SU-DHL-6 (cell line): Measurements from ENCODE around the gene MAL.

ENCODE experiments used
- H2AFZ ChIP-seq: fragments of 200-600 bp; sonication (generic); 2 replicates; pipeline ENCODE4 v1.6.1; 2014; ENCODE audit warnings: low read depth, mild to moderate bottlenecking, moderate library complexity, mixed read lengths, antibody characterized with exemption, low read length; ENCODE audit not compliant: severe bottlenecking
- H3F3A ChIP-seq: fragments of 200-600 bp; shearing (Covaris generic); 2 replicates; pipeline ENCODE4 v1.6.0; 2016; ENCODE audit warnings: antibody characterized with exemption, mild to moderate bottlenecking; ENCODE audit not compliant: insufficient read depth
- H3K27ac ChIP-seq: fragments of 200-600 bp; sonication (generic); 2 replicates; pipeline ENCODE4 v1.5.1; 2016; ENCODE audit warnings: low read depth, mild to moderate bottlenecking, low read length, moderate library complexity, mixed read lengths
- H3K27me3 ChIP-seq: fragments of 200-600 bp; sonication (generic), shearing (Covaris generic); 2 replicates; pipeline ENCODE4 v1.6.0; 2014; ENCODE audit warnings: mild to moderate bottlenecking, low read length
- H3K36me3 ChIP-seq: fragments of 200-600 bp; sonication (generic); 2 replicates; pipeline ENCODE4 v1.6.1; 2014; ENCODE audit warnings: mild to moderate bottlenecking, low read length, mixed read lengths
- H3K4me2 ChIP-seq: fragments of 300-600, 200-600 bp; shearing (Covaris generic), sonication (generic); 2 replicates; pipeline ENCODE4 v1.6.0; 2014; ENCODE audit warnings: low read length, low read depth, mild to moderate bottlenecking; ENCODE audit not compliant: poor library complexity, severe bottlenecking
- H3K4me3 ChIP-seq: fragments of 200-600 bp; sonication (generic); 2 replicates; pipeline ENCODE4 v1.5.1; 2014; ENCODE audit warnings: antibody characterized with exemption, low read length, mild to moderate bottlenecking, mixed read lengths; ENCODE audit not compliant: insufficient read depth, poor library complexity, severe bottlenecking
- H3K79me2 ChIP-seq: fragments of 200-600 bp; sonication (generic); 2 replicates; pipeline ENCODE4 v1.6.1; 2014; ENCODE audit warnings: mild to moderate bottlenecking, low read length, moderate library complexity; ENCODE audit not compliant: insufficient read depth
- H3K9ac ChIP-seq: fragments of 200-600 bp; sonication (generic); 2 replicates; pipeline ENCODE4 v1.7.0; 2014; ENCODE audit warnings: mild to moderate bottlenecking, low read length
- H3K9me2 ChIP-seq: fragments of 200-600 bp; sonication (generic); replicated peaks from 2 replicates; pipeline ENCODE4 v1.6.1; 2014; ENCODE audit warnings: low read length; ENCODE audit not compliant: insufficient read depth
- H3K9me3 ChIP-seq: fragments of 200-600 bp; sonication (generic); 2 replicates; pipeline ENCODE4 v1.6.1; 2014; ENCODE audit warnings: low read length, mixed read lengths; ENCODE audit not compliant: insufficient read depth
- H4K20me1 ChIP-seq: fragments of 200-600 bp; sonication (generic); 2 replicates; pipeline ENCODE4 v1.6.1; 2014; ENCODE audit warnings: low read depth, mild to moderate bottlenecking, antibody characterized with exemption, low read length, moderate library complexity, mixed read lengths
- EZH2phosphoT487 ChIP-seq: fragments of 200-600 bp; sonication (generic), shearing (Covaris generic); conservative IDR thresholded peaks from 2 replicates; pipeline ENCODE4 v1.6.1; 2018; ENCODE audit warnings: mild to moderate bottlenecking, antibody characterized with exemption, low read length, moderate library complexity, mixed read lengths
- TF ChIP-seq, protein P1 (sequence below): fragments of 200-600 bp; sonication (generic); IDR thresholded peaks from one replicate; pipeline ENCODE4 v1.5.1; 2017; ENCODE audit warnings: antibody characterized with exemption, mild to moderate bottlenecking, low read length, moderate library complexity; ENCODE audit not compliant: insufficient read depth, poor library complexity, severe bottlenecking

Gene MAL

DNA sequence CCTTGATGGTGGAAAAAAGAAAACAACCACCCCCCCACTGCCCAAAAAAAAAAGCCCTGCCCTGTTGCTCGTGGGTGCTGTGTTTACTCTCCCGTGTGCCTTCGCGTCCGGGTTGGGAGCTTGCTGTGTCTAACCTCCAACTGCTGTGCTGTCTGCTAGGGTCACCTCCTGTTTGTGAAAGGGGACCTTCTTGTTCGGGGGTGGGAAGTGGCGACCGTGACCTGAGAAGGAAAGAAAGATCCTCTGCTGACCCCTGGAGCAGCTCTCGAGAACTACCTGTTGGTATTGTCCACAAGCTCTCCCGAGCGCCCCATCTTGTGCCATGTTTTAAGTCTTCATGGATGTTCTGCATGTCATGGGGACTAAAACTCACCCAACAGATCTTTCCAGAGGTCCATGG lies 28.0 kb downstream of the MAL start:
- Histone ChIP-seq H3K9me3 (no peaks in the 10 kb centered on the region), H4K20me1 (no peaks in the 10 kb centered on the region), H3K27ac (no peak overlapping the region), H3K4me3 (no peak overlapping the region), H3K79me2 (no peaks in the 10 kb centered on the region), H2AFZ (no peak overlapping the region), H3K9ac (no peak overlapping the region), H3K4me2 (no peak overlapping the region), H3K27me3 (no peaks in the 10 kb centered on the region), H3K9me2 (no peaks in the 10 kb centered on the region), H3F3A (no peaks in the 10 kb centered on the region), H3K36me3 (no peaks in the 10 kb centered on the region)
- TF ChIP-seq EZH2phosphoT487, result no peak
- TF ChIP-seq, protein P1, sequence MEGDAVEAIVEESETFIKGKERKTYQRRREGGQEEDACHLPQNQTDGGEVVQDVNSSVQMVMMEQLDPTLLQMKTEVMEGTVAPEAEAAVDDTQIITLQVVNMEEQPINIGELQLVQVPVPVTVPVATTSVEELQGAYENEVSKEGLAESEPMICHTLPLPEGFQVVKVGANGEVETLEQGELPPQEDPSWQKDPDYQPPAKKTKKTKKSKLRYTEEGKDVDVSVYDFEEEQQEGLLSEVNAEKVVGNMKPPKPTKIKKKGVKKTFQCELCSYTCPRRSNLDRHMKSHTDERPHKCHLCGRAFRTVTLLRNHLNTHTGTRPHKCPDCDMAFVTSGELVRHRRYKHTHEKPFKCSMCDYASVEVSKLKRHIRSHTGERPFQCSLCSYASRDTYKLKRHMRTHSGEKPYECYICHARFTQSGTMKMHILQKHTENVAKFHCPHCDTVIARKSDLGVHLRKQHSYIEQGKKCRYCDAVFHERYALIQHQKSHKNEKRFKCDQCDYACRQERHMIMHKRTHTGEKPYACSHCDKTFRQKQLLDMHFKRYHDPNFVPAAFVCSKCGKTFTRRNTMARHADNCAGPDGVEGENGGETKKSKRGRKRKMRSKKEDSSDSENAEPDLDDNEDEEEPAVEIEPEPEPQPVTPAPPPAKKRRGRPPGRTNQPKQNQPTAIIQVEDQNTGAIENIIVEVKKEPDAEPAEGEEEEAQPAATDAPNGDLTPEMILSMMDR, result no peak

DNA sequence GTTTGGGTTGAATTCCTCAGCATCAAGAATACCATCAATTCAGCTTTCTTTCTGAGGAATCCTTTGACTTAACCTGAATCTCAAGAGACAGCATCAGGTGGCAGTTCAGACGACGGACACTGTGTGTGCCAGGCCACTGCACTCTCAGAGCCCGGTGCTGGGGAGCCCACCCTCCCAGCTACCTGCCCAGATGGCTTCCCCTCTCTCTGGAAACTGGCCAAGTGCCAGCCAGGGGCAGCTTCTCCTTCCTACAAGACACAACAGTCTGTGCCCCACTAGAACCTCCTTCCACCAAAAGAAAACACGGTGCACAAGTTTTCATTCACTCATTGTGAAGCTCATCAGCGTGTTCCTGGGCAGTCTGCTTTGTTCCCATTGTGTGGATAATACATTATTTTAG lies 28.5 kb downstream of the MAL start:
- Histone ChIP-seq H2AFZ (no peak overlapping the region), H3K9ac (no peak overlapping the region), H4K20me1 (no peaks in the 10 kb centered on the region), H3K9me3 (no peaks in the 10 kb centered on the region), H3K79me2 (no peaks in the 10 kb centered on the region), H3K27me3 (no peaks in the 10 kb centered on the region), H3K36me3 (no peaks in the 10 kb centered on the region), H3K27ac (no peak overlapping the region), H3F3A (no peaks in the 10 kb centered on the region), H3K4me2 (no peak overlapping the region), H3K9me2 (no peaks in the 10 kb centered on the region), H3K4me3 (no peak overlapping the region)
- TF ChIP-seq, protein P1, result no peak
- no peak for TF ChIP-seq EZH2phosphoT487

DNA sequence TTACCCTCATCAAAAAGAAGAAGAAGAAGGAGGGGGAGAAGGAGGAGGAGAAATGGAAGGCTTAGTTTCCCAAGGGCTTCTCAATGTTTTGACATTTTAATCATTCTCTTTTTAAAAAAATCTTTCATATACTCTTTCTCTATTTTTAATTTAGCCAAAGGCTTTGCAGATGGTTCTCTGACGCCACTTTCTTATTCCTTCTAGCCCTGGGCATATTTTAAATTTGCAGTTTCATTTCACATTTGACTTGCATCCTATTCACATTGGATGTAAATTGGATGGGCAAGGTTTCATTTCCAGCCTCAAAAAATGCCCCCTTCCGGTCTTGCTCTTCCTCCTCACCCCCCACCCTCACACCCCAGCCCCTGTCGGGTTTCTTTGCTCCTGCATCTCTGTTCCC lies 29.8 kb downstream of the MAL start:
- H3K9me3 ChIP-seq, result no peaks in the 10 kb centered on the region
- no peak for TF ChIP-seq EZH2phosphoT487
- TF ChIP-seq, protein P1, result no peak
- H3K4me2 ChIP-seq, result no peak overlapping the region
- no peaks in the 10 kb centered on the region for H3F3A ChIP-seq
- H3K27me3 ChIP-seq, result no peaks in the 10 kb centered on the region
- no peak overlapping the region for H3K9ac ChIP-seq
- no peak overlapping the region for H2AFZ ChIP-seq
- no peaks in the 10 kb centered on the region for H4K20me1 ChIP-seq
- H3K9me2 ChIP-seq, result no peaks in the 10 kb centered on the region
- no peaks in the 10 kb centered on the region for H3K79me2 ChIP-seq
- no peak overlapping the region for H3K4me3 ChIP-seq
- no peak overlapping the region for H3K27ac ChIP-seq
- no peaks in the 10 kb centered on the region for H3K36me3 ChIP-seq

DNA sequence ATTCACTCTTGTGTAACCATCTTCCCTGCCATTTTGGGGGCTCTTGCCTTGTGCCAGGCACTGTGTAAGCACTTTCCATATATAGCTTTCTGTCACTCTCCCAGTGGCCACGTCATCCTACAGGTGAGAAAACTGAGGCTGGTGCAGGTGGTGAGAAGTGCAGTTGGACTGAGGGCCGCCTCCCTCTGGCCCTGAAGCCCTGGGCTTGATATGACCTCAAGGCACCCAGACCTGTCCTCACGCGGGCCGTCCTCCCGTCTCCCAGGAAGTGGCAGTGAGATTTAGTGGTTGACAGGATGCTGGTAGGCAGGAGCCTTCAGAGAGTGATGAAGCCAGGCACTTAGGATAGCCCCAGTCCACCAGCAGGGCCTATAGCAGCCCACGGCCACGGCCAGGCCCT lies 30.5 kb downstream of the MAL start:
- Histone ChIP-seq H3K9me2 (no peaks in the 10 kb centered on the region), H3K27me3 (no peaks in the 10 kb centered on the region), H3K4me2 (no peak overlapping the region), H3K9ac (no peak overlapping the region), H3K27ac (no peak overlapping the region), H3K79me2 (no peaks in the 10 kb centered on the region), H4K20me1 (no peaks in the 10 kb centered on the region), H3K9me3 (no peaks in the 10 kb centered on the region), H3F3A (no peaks in the 10 kb centered on the region), H3K4me3 (no peak overlapping the region), H3K36me3 (no peaks in the 10 kb centered on the region), H2AFZ (no peak overlapping the region)
- TF ChIP-seq, protein P1, result no peak
- no peak for TF ChIP-seq EZH2phosphoT487
